Activated T-cell treated with anti-CD3 and anti-CD28 coated beads for 4 hours (primary cell): ENCODE data around the gene SRGAP3.
"Not testable (repeated sequence)": the region's sequence is repeated elsewhere in the genome, so short reads cannot be mapped to it uniquely, and the experiment has no call there.

Source experiments
- DNase-seq: peaks from one replicate; pipeline ENCODE4 v3.0.0-alpha.2; 2020

The SRGAP3 gene

DNA sequence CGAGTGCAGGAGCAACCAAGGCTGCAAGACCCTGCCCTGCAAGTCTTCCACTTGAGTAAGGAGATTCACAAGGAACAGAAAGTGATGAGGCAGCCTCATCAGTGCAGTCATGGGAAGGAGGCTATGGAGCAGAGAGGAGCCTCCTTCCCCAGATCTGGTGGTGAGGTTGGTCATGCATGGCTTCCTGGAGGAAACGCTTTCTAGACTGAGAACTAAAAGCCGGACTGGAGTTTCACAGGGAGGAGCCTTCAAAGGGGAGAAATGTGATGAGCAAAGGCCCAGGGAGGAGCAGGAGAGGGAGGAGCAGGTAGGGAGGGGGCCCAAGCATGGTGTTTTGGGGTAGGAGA lies 139.9 kb downstream of the SRGAP3 start:
- no peak for DNase-seq

DNA sequence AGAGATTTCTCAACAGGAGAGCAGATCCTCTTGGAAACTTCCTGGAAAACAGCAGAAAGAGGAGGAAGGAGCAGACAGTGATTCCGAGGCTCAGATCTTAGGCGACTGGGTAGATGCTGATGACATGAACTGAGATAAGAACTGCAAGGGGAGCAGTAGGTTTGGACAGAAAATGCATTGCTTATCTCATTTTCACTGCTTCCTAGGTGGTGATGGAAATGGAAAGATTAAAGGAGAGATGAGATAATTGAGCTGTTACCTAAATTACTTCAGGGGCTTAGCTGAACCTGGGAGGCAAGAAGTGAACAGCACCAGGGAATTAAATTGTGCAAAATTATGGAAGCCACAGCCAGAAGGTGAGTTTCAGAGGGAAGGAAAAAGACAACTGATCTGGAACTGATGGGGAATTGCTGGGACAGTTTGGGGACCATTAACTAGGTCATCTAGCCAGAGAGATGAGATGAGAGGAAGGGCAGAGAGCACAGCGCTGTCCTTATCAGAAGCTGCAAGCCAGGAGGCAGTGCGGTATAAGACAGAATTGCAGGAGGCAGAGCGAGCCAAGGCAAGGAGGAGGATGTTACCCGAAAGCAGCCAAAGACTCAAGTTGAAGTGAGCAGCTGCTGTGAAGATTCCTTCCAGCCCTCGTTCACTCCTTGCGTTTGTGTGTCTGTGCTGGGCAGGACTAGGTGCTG lies 140.4 kb downstream of the SRGAP3 start:
- no peak for DNase-seq

GRCh38 chr3:9107738-9108137 lies 141.7 kb downstream of the SRGAP3 start:
- no peak for DNase-seq

- DNase-seq: no peak
These were observed 144.0 kb downstream of the SRGAP3 start for GRCh38 chr3:9105421-9105820.

DNA sequence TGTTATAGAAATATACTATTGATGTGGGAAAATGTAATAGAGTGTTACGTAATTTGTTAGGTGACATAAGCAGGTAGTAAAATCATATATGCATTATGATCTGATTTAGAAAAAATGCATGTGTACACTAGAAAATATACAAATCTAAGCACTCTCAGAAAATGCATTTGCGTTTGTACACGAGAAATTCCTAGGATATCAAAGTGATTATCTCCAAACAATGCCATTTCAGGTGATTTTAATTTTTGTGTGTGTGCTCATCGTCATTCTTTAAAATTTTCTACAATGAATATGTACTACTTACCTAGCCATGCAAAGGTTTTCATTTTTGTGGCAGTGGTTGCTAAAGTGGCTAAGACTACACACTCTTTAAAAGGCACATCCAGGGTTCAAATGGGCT lies 145.3 kb downstream of the SRGAP3 start:
- DNase-seq: no peak

GRCh38 chr3:9102240-9102981 lies 147.0 kb downstream of the SRGAP3 start:
- no peak for DNase-seq

- DNase-seq: no peak
These were observed 148.2 kb downstream of the SRGAP3 start for GRCh38 chr3:9101286-9101685.

DNA sequence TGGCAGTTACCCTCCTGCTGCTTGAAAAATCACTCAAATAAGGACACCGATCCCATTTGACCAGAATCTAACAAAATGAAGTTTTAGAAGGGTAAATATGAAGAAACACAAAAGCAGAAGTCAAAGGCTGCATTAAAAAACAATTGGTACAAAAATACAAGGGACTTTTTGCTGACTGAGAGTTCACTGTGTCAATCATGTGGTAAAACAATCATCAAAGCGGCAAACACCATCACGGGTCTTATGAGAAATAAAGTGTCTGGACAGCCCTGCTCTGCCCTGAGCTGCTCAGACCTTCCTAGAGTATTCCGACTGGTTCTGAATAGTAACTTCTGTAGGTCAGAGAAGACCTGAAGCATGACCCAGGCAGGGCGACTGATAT lies 148.9 kb downstream of the SRGAP3 start:
- no peak for DNase-seq

- no peak for DNase-seq
These were observed 149.5 kb downstream of the SRGAP3 start for GRCh38 chr3:9099702-9100512.

DNA sequence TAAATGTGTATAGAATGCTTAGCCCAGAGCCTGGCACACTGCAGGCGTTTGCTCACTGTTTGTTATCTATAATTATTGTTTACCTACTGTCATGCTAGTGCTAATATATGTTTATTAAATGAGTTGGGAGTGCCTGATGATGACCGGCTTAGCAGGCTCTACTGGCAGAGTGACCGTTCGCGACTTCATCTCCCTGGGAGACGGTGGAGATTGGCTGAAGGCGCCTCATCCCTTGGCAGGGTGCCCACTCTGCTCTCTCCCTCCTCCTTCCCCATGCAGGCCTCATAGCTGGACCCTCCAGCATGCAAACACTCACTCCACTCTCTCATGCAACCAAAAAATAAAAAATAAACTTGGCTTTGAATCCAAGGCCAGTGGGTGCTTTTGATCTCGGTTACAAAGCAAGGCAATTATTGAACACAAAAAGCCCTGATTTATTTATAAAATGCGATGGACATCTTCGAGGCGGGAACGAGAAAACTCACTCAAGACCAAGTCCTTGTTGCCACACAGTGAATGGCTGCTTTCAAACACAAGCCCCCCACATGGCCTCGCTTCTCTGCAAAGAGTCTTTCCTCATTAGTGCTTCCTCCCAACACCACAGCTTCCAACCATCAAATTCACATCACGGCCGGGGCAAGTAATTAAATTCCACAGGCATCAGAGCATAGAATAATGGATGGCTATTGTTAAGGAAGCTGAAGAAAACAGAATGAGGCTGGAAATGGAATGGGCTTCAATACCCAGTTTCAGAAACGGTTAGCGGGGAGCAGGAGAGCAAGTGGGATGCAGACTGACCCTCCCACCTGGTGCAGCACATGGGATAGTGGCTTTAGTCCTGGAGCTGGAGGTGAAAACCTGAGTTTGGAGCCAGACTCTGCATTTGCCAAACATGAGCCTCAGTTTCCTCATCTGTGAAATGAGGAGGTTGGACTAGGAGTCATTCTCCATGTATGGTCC lies 150.4 kb downstream of the SRGAP3 start:
- DNase-seq: no peak

DNA sequence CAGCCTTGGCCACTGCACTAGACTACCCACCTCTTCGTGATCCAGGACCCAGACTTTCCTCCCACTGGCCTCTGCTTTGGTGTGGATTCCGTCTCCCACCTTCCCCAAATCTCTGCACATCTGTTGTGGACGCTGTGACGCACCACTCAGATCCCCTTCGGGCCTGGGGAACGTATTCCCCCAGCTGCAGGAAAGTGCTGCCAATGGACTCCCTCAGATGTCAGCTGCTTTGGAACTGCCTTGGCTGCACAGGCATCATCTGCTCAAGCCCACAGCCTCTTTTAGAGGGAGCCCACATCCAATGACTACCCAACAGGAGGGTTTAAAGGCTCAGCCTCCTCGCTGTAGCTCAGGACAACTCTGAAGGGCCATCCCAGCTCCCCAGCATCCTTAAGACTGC lies 152.0 kb downstream of the SRGAP3 start:
- no peak for DNase-seq

DNA sequence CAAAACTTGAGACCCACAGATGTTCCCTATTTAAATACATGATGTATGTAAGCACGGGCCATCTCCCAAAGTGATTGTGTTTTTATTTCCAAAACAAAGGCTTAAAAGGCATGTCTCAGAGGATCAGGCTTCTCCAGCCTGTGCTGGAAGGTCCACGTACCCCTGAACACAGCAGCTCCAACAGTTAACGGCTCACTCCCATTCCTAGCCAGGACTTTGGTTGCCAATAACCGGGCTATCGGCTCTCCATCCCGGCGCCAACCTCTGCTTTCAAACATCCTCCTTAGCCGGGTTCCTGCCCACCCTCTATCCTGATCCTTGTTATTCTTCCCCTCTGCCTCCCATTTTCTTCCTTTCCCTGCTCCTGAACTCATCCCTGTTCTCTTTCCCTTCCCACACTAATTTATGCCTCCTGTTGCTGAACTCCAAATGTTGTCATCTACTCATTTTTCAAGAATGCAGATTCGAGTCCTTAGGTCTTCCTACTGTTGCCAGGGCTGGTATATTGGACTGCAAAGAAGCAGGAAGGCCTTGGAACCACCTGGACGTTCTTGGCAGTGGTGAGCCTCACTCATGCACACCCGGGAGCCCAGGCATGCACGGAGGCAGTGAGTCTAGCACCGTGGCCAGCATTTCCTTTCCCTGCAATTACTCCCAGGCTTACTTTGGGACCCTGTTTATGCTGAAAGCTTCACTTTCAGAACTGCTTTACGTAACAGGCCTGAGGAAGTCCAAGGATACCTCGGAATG lies 157.8 kb downstream of the SRGAP3 start:
- DNase-seq: no peak

GRCh38 chr3:9088441-9089353 lies 160.7 kb downstream of the SRGAP3 start:
- no peak for DNase-seq

DNA sequence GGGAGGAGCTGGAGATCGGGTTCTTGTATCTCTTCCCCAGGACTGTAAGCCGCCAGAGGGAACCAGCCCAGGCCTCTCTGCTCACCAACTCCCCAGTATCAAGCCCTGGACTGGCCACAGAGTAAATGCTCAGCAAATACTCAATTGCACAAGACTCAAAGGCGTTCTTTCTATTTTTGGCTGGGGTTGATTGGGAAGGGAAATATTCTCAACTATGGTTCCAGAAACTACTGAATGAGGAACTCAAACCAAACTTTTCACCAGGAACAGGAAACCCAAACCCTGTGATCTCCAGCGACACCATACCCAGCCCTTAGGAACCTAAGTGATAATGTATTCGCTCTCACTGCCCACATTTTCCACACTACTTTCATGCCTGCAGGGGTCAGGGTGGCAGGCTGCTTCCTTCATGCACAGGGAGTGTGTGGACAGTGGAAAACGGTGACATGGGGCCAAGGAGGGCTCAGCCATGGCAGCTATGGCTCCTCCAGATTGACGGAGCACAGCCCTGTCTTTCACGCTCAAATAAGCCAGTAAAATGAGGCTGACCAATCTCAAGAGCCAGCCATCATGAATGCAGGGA lies 161.5 kb downstream of the SRGAP3 start:
- no peak for DNase-seq

GRCh38 chr3:9085428-9085827 lies 164.0 kb downstream of the SRGAP3 start:
- not testable (repeated sequence) for DNase-seq

GRCh38 chr3:9081184-9081818 lies 168.1 kb downstream of the SRGAP3 start:
- no peak for DNase-seq

DNA sequence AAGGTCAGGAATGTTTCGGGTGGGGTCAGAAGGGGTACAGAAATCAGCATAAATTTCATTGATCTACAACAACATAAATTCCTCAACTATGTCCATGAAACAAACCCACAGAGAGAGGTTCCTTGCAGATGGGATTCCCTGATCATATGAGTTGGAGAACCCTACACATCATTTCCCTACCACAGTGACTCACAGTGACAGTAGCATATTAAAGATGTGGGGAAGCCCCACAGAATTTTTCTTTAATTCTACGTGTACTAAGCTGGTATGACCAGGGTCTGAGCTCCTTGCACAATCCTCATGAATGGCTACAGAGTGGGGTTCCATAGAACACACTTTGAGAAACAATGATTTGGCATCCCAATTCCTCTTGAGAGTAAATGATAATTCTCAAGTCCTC lies 169.3 kb downstream of the SRGAP3 start:
- DNase-seq: no peak

DNA sequence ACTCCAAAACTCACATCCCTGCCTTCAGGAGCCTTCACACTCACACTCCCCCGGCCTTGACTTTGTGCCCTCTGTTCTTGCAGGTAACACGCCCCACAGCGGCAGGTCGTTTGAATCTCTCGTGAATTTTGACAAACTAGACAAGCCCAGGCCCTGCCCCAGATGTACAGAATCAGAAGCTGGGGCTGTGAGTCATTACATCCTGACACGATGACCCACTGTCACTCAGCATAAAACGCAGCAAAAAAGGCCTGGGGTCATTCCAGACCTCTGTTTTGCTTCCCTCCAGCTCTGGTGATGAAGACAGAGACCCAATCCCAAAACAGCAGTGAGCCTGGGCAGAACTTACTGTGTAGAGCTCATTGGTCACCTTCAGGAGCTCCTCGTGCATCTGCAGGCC lies 169.8 kb downstream of the SRGAP3 start:
- DNase-seq: no peak

GRCh38 chr3:9078561-9079240 lies 170.7 kb downstream of the SRGAP3 start:
- DNase-seq: no peak
